AG08396 (cell line): ENCODE results near the gene GUCA2B.

ENCODE experiments used
- DNase-seq: peaks from one replicate; pipeline ENCODE4 v3.0.0; 2012; ENCODE audit warnings: low spot score, mixed read lengths

Gene GUCA2B

DNA sequence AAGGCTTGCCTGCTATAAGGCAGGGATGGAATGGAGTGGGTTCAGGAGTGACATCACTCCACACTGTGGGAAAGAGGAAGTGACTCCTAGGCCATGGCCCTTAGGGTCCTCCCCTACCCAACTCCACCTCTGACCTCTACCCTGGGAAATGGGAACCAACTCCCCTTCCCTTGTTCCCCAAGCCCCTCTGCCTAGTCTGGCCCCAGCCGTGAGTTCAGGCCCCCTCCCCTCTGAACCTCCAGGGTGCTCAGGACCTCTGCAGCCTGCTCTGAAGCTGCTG is 15.1 kb downstream of the GUCA2B start:
- no peak for DNase-seq

DNA sequence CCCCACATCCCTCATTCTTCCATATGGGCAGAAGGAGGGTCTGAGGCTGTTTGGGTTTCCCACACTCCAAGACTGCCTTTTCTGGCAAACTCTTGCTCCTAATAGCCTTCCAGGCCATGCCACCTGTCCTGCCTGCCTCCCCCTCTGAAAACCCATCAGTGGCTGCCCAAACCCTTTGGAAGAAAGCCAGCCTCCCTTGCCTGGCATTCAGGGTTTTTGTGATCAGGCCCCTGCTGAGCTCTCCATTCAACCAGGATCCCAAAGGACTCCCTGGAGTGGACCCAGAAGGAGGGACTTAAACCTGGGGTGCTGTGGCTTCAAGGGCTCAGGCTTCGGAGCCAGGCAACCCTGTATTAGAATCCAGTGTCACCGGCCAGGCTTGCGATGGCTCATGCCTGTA is 15.6 kb downstream of the GUCA2B start:
- DNase-seq, result no peak

DNA sequence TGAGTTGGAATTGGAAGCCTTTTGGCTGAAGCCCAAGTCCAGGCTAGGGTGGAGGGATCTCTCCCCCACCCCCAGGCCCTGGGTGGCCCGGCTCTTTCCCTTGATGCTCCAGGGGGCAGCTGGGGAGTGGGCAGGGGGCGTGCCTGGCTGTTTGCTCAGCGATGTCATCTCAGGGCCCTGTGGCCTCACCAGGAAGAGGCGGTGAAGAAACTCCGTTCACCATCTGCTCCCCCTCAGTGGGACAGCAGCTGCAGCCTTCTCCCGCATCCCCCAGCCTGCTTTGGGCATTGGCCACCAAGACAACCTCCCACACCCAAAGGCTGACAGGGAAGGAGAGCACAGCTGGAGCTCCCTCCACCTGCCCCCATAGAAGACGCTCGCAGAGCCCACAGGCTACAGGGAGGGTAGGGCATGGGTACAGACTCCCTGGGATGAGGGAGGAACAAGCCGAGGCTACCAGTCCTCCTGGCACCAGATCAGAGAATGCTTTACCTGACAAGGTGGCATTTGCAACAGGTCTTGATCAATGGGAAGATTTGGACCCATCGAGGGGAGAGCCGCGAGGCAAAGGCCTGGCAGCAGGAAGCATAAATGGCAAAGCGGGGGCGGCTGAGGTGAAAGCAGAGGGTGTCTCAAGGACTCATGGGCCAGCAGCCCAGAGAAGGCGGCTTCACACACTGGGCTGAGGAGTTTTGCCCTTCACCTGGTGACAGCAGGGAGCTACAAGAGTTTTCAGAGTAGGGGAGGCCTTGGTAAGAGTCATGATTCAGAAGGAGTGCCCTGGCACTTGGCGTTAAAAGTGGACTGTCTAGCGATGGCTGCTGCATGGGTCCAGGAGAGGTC is 17.8 kb downstream of the GUCA2B start:
- DNase-seq, result no peak

DNA sequence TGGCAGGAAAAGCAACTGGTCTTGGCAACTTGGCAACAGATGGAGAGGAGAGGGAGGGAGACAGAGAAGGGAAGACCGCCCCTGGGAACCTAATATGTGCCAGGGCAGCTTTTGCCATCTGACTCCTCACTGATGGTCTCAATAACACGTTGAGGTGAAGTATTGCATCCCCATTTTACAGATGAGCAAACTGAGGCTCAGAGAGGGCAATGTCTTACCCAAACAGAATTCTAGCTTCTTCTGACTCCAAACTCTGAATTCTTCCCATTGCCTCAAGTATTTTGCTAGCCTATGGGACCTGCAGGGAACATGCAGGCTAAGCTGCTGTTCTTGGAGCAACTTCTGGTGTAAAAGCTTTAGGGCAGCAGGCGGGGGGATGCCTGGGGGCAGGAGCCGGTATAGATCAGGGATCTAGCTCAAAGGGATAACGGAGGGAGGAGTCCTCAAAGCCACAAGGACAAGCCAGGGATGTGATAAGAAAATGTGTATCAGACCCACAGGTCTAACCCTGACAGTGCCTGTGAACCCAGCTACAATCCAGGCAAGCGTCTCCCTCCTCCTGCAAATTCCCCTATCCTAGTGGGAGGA is 18.6 kb downstream of the GUCA2B start:
- no peak for DNase-seq

DNA sequence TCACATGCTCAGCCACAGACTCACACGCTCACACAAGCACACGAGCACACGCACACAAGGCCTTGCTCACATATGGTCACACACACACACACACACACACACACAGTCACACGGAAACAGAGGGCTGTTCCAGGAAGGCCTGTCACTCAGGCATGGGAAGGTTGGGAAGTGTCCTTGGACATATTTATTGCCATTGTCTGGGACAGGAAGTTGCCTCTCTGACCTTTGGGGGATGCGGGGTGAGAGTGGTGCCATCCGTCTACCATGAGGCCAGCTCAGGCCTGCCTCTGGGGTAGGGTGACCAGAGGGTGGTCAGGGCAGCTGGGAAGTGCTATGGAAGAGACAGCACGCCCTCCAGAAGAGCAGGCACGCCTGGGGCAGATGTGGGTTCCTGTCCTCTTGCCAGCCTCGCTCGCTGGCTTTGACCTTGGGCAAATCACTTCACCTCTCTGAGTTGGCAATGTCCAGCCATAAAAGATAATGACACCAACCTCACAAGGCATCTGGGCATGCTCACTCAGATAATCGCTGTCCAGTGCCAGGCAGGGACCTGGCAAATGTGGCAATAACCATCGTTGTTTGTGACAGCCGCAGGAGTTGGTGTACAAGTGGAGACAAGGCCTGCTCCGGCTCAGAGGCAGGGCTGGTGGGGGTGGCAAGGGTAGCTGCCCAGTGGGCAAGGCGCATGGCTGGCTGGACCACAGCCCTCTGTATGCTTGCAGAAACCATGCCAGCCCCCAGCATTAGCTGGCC is 19.3 kb downstream of the GUCA2B start:
- no peak for DNase-seq

DNA sequence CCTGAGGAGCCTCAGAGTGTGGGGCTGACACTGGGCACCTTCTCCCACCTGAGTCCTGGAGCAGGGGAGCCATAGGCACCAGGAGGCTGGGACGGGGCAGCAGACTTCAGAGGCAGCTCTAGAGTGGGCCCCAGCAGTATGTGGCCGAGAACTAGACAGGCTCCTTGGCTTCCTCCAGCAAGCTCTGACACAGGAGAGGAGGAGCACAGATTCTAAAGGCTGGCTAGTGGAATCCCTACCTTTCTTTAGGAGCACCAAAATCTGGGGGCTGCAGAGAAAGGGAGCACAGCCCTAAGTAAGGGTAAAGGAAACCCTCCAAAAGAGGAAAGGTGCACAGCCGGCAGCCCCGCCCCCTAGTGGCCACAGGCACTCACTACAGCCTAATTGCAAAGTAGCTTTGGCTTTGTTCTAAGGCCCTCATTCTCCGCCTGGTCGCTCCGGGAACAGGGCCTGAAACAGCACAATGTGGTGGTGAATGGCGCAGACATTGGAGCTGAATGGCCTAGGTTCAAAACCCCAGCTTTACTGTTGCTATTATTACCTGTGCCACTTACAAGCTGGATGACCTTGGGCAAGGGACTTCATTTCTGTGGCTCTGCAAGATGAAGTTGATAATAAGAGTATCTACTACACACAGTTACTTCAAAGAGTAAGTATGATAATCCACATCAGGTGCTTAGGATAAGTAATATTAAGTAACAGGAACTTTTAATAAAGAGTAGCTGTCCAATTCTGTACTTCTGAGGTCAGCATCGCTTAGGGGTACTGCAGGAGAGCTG is 20.1 kb downstream of the GUCA2B start:
- peak; percentile 76 for DNase-seq

DNA sequence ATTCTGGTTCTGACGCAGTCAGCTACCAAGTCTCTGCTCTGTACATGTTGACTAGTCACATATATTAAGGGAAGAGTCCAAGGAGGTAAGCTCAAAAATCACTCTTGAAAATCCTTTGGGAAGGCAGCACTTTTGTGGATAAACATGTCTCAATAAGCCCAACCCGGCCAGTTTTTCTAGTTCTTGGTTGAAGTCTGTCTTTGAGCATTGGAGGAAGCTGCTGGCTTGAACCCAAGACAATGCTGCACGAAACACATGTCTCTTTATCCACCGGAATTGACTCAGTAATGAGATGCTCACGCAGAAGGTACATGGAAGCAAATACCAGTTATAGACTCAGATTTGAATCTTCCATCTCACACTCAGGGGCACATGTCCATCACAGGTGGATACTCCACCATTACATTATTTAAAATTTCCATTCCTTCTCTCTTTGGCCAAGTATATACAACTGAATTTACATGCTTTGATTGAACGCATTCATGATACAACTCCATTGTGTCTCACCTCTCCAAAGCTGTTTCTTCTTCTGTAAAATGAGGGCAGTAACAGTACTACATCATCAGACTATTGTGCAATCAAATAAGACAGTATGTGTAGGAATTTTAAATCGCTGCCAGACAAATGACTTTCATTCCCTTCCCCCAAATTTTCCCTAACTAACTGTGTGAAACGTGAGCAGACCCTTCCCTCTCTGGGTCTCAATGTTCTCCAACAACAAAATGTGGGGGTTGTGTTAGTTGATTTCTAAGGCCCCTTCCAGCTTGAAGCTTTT is 20.9 kb downstream of the GUCA2B start:
- DNase-seq, result no peak

DNA sequence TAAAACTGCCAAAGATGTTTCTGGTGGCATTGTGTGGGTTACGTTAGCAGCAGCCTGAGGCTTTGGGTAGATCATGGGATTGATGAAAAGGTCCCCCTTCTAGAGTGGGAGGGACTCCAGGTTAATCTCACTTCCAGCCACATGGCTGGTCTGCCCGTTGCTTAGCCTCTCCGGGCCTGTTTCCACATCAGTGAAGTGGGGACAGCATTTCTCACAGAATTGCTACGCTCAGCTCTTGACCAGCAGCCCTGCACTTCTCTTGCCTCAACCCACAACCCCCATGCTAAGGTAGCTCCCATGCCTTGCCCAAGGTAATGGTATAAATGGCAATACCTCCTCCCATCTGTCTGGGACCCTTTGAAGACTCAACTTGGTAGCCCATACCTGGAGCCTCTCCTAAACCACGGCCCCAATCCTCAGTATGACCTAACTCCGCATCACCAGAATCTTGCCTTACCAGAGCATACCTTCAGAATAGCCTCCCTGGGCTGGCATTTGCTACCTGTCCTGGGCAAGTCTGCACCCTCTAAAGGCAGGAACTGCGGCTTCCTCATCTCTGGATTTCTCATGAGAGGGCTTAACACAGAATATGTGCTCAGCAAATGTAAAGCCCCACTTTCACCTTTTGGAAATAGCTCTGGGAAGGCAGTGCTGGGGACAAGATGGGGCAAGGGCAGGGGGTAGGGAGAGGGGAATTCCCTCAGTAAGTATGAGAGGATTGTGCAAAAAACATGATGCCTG is 22.3 kb downstream of the GUCA2B start:
- DNase-seq, result no peak

DNA sequence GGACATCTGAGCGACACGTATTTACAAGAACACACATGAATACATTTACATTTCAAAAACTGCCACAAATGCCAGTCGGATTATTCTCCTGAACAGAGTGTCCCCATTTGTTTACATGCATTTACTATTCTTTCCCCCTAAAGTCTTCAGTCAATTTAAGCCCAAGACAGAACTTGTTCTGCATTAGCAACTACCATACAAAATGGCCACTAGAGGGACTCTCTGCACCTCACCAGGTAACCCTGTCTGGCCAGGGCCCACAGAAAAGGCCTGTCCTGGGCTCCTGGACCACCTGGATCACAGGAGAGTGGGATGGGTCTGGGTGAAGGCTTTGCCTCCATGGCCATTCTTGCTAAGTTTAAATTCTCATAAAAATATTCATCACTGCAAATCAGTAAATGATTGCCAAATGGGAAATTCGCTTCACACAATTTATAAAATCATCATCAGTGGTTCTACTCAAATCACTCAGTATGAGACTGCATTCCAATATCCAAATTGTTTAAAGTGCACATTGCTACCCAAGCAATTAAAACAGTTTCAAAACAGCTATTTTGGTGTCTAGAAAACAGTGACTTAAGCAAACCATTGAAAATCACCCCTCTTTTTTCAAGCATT is 23.8 kb downstream of the GUCA2B start:
- peak; percentile 54 for DNase-seq

DNA sequence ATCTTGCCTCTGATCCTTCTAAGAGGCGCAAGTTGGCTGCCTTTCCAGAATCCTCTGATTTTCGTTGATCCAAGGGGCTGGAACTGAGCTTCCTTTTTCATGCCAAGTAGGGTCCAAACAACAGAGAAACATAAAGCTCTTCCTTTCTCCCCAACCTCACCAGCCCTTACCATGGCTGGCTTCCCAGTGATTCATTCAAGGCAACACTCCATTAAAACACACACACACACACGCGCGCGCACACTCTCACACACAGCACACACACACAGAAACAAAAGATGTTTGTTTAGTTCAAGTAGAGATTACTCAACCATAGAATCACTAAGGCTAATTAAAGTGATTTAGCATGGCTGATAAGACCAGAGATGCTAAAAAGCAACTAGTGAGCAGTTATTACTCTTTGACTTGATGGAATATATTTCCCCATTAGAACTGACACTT is 24.4 kb downstream of the GUCA2B start:
- DNase-seq, result peak; percentile 61

DNA sequence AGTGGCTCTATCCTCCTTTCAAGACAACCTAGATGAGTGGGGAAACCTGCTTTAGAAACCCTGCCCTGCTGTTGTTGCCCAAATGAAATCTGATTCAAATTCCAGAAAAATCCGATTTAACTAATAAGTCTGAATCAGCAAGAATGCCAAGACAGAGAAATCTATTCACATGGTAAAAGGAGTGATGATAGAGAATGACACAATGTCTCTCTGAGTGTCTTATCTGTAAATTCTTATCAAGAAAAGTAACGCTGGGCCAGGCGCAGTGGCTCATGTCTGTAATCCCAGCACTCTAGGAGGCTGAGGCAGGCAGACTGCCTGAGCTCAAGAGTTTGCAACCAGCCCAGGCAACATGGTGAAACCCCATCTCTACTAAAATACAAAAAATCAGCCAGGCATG is 25.0 kb downstream of the GUCA2B start:
- no peak for DNase-seq

DNA sequence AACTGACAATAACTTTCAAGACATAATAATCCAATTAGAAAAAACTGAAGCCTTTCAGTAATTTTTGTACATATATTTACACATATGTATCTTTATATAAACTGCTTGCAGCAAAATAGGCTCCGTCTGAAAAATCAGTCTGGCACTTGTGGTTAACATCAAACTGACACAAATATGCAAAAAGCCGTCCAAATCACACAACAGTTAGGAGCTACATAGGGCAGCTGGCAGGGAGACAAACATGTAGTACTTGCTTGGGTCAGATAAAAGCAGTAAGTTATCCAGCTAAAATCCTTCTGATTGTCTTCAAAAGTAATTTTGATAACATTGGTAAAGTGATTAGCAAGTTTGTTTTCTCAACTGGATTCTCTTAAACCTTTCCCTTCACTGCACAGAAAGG is 26.1 kb downstream of the GUCA2B start:
- peak; percentile 40 for DNase-seq

DNA sequence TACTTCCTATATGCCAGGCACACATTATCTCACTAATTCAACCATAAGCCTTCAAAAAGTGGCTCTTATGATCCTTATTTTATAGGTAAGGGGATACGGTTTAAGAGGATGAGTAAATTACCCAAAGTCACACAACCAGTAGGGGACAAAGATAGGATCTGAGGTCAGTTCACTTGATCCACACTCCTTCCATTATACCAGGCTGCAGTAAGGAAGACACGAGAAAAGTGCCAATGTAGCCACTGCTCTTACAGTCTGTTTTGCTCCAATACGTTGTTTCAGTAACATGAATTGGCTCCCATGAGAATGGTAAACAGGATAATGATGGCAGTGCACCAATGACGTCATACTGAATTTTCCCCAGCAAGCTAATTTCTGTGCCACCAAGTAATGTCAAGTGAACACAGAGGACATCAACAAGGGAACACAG is 26.7 kb downstream of the GUCA2B start:
- DNase-seq, result no peak

DNA sequence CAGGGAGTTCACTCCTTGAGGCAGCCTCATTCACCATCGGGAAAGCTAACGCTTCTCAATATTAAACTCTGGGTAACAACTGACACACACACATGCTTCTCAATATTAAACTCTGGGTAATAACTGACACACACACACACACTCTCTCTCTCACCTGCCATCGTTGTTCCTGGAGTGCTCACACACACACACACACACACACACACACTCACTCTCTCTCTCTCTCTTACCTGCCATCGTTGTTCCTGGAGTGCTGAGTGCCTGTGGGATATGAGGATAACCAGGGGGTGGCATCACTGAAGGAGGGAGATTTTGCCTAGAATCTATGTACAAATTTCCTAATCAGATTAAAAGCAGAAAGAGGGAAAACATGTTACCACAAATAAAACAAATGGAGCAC is 28.5 kb downstream of the GUCA2B start:
- no peak for DNase-seq

DNA sequence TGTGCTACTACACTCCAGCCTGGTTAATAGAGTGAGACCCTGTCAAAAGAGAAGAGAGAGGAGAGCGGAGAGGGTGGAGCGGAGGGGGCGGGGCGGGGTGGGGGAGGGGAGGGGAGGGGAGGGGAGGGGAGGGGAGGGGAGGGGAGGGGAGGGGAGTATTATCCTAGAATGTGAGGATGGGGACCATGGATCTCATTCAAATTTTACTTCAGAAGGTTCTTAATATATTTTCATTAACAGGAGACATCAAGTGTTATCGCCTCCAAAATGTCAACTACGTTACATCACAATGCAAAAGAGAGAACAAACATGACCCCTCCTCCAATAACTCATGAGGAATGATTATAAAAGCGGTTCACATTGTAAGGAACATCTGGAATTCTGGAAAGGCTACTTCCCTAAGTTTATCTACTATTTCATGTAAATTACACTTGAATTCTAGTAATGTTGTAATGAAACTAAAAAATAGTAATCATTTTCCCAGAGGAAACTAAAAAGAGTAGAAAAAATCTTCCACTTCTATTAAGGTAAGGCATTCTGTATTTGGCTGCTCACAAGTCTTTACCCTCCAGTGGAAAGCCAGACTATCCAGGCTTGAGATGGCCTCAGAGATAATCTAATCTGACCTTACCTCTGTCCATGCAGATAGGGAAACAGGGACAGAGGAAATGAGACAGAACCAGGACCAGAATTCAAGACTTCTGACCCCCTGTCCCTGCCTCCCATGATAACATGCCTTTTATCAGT is 30.2 kb downstream of the GUCA2B start:
- DNase-seq, result no peak

DNA sequence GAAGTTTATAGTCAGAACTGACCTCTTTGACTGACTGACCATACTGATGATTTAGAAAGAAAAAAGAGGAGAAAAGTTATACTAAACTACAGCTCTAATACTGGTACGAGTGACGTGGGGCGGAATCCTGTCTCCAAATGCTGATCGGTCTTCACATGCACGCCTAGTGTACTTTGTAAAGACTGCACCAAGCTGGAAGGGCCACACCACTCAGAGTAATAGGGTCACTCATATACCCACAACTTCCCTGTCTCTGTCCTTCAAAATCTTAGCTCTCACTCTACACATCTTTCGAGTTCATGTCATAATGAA is 30.7 kb downstream of the GUCA2B start:
- no peak for DNase-seq

DNA sequence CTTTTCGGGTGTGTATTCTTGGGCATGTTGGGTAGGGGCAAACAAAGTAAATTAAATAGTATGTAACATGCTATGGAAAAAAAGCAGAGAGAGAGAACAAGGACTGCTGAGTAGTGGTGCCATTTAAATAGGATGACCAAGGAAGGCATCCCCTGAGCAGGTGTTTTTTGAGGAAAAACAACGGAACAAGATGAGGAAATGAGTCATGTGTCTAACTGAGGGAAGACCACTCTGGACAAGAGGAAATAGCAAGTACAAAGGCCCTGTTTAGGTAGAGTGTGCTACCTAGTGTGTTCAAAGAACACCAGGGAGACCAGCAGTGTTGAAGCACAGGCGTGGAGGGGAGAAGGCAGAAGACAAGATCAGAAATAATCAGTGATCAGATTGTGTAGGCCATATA is 31.4 kb downstream of the GUCA2B start:
- no peak for DNase-seq

DNA sequence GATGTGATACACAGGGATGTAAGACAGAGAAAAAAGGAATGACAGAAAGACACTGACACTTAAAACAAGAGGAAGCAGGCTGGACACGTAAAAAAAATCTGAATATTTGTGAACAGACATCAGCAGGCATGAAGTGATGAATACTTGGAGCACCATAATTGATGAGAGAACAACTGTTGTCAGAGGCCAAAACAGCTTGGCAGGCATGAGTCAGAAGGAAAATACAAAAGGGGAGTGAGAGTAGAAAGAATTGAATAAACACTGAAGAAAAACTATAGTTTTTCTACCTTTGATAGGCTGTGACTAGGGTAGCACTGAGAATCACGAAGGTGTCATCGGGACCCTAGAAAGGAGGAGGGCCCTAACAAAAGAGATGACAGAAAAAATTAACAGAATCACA is 32.9 kb downstream of the GUCA2B start:
- peak; percentile 52 for DNase-seq

DNA sequence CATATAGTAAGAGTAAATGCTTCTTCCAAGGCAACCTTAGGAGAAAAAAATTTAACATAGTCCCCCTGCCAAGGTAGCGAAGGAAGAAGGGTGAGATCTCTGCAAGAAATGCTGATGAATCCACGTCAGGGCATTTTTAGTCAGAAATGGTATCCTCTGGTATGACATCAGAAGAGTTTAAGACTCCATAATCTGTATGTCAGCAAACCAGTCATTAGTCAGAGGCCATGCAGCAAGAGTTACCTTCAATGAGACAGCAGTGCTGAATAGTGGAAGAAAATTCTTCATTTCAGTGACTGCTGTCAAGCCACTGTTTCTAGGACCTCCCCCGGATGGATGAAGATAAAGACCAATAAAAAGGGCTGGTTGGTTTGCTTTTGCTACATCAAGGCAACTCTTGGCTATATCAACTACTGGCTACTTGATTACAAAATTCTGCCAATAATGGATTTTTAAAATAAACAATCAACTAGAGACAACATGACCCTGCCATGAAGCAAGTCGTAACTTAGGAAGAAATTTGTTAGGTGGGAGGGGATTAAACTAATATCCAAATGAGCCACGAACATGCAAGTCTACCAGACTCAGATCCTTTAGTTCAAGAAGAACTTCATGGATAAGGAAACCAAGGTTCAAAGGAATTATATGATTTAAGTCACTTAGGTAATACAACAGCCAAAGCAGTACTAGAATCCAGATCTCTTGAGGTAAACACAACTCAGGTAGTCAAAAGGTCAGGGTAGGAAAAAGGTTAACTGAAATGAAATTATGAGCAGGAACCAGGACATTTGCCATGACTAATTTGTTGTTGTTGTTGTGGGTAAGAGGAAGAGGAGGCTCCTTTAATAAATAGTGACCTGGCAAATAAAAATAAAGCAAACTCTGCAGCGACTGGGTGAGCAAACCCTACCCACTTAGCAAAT is 37.0 kb downstream of the GUCA2B start:
- DNase-seq, result no peak
